Hepatocyte (in vitro differentiated cells): ENCODE measurements around the gene LEP.

Source experiments
- CTCF ChIP-seq: fragments of 200-600 bp; sonication (generic); IDR thresholded peaks from 2 replicates; pipeline ENCODE4 v1.5.1; 2016; ENCODE audit warnings: antibody characterized with exemption, mild to moderate bottlenecking; ENCODE audit not compliant: poor library complexity
- EZH2 ChIP-seq: fragments of 200-600 bp; sonication (generic); IDR thresholded peaks from 2 replicates; pipeline ENCODE4 v1.6.1; 2016; ENCODE audit warnings: antibody characterized with exemption, mild to moderate bottlenecking, borderline replicate concordance

DNA sequence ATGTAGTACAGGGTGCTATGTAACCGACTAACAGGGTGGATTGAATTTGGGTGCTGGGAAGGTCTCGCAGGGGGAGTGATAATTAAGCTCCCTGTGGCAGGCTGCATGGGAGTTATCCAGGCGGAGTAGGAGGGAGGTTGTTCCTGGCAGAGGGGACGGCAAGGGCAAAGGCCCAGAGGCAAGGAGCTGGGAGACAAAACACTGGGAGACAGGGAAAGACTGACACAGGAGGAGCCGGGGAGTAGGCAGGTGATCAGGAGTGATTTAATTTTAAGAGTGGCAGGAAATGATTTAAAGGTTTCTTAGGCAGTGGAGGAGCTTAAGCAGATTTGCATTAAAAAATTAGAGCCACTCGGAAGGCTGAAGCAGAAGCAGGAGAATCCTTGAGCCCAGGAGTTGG, 40.7 kb upstream of the LEP start:
- no peak for TF ChIP-seq EZH2
- no peak for TF ChIP-seq CTCF
